HG03520 (cell line): ENCODE data around the gene IZUMO4.

Experiments used
- ATAC-seq: cut with Tn5 transposase; IDR thresholded peaks from one replicate; pipeline ENCODE4 v1.9.1; 2021; ENCODE audit warnings: mild to moderate bottlenecking, moderate library complexity; ENCODE audit not compliant: unreplicated experiment

The IZUMO4 gene, protein sequence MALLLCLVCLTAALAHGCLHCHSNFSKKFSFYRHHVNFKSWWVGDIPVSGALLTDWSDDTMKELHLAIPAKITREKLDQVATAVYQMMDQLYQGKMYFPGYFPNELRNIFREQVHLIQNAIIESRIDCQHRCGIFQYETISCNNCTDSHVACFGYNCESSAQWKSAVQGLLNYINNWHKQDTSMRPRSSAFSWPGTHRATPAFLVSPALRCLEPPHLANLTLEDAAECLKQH

DNA sequence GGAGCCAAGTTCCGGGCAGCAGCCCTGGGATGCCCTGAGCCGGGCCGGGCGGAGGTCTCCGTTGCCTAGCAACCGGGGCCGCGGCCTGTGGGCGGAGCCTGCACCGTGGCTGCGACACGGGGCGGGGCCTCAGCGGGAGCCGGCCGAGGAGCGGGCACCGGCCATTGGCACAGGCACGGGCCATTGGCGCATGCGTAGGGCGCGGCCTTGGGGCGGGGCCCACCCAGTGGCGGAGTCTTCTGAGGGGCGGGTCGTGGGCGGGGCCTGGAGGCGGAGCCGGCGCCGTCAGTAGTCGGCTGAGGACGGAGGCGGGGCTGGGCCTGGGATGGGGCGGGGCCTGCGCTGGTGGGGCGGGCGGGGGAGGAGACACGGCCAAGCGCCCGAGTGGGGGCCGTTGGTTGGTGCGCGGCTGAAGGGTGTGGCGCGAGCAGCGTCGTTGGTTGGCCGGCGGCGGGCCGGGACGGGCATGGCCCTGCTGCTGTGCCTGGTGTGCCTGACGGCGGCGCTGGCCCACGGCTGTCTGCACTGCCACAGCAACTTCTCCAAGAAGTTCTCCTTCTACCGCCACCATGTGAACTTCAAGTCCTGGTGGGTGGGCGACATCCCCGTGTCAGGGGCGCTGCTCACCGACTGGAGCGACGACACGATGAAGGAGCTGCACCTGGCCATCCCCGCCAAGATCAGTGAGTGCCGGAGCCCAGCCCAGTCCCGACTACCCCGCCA is at the start of gene IZUMO4:
Gene IZUMO4 (plus strand): TSS at position 436 of the 723 bp plus-strand sequence. CDS start 31 bp downstream, at position 467.
- peak; percentile 64 for ATAC-seq

DNA sequence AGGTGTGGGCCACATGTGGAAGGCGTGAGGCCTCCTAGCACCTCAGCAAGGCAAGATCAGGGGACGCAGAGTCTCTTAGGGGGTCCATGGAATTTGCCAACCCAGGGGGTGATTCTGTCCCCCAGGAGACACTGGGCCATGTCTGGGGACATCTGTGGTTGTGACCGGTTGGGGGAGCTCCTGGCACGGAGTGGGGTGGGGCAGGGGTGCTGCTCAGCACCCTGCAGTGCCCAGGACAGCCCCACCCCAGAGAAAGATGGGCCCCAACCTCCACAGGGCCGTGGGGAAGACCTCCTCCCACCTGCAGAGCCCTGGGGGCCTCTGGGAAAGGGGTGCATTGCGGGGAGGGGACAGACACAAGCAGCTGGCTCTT is 49.7 kb upstream of the IZUMO4 start:
- ATAC-seq, result no peak

DNA sequence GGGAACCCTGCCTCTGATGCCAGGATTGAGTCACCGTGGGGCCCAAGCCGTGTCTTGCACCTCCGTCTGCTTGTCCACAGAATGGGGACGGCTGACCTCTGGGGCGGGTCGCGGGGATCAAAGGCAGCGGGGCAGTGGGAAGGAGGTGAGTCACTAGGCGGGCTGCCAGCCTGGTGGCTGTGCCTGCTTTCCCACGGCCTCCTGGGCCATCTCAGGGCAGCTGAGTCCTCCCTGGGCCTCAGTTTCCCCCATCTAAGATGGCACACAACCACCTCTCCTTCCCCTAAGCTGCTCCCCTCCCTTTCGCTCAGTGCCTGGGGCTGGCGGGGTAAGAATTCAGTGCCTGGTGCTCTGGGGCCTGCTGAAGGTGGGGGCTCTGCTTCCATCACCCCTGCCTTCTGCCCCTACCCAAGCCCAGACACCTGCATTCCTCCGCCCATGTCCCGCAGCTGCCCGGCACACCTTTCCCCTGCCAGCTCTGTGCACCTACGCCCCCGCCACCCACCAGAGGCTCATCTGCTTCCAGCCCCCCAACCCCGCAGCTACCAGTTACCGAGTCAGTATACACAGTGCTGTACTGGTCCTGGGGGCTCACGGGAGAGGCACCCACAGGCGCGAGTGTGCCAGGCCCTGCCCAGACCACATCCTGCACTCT is 49.1 kb upstream of the IZUMO4 start:
- no peak for ATAC-seq

DNA sequence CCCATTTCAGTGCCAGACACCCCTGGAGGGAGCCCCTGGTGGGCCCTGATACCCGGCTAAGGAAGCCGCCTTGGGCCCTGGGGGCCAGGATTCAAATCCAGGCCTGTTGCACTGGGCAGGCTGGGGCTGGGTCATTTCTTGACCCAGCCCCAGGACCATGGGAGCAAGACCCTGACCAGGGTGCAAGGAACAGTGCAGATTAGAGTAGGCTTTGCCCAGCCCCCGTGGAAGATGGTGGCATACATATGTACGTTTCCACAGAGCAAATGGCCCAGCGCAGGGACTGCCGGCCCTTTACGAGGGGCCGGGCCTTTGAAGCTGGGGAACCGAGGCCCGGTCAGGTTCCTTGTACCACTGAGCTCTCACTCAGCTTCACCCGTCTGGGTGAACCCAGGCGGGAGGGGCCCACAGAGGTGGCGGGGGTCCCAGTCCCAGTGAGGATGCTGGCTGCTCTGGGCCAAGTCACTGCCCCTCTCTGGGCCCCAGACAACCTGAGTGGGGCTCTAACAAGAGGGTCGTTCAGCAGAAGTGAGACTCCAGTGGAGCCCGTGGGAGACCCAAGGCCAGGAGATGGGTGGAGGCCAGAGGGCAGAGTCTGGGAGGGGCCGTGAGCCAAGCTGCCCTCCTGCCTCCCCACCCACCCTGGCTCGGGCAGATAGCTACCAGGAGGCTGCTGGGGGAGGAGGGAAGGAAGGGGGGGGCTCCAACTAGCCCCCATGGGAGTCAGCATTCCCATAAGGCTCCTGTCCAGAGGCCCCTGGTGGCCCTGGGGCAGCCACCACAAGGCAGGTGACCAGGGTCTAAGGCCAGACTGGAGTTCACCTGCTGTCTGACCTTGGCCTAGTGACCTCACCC is 48.4 kb upstream of the IZUMO4 start:
- no peak for ATAC-seq

DNA sequence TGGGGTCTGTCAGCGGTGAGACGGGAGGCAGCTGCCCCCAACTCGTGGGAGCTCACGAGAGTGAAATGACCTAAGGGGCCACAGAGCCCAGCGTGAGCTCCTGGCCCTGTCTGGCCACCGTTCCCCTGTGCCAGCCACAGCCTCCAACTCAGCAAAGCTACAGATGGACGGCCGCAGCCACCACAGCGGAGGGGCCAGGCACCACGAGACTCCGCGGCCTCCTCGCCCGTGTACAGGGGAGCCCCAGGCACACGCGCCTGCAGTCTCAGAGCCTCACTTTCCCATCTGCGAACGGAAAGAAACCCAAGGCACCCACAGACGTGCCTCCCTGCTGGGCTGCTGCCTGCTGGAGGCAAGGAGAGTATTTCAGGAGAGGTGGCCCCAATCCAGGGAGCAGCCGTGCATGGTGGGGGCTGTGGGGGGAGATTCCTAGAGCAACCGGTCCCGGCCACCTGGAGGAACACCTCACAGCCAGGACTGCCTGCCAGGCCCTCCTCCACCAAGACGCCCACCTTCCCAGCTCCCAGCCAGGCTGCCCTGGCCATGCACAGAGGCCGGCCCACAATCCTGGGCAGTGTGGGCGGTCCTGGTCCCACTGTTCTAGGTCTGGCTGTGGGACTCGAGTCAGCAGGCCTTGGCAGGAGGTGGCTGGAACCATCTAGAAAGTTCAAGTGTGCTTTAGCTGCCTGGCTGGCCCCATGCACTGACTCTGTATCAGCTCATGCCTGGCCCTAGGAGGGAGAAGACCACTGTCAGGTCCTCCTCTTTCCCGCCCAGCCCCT is 47.6 kb upstream of the IZUMO4 start:
- ATAC-seq, result no peak

DNA sequence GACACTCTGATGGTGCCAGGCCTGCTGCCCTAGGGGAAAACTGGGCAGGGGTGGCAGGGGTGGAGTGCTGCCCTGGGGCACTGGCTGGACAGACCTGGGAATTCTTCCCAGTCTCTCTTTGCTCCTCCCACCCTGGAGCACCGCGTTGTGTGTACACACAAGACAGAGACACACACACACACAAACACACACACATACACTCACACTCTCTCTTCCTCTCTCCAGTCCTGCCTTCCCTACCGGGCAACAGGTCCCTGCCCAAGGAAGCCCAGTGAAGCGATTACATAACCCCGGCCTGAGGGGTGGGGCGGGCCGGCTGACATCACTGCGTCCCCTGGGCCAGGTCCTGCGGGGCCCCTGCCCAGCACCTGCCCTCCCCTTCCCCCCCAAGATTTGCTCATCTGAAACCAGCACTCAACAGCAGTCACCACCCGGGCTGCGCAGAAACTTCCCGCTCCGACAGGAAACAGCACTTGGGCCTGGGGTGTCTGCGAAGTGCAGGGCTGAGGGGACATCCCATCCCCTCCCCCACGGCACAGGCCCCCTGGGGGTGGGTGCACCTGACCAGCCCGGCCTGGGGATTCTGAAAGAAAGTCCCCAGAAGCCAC is 46.9 kb upstream of the IZUMO4 start:
- ATAC-seq, result no peak

DNA sequence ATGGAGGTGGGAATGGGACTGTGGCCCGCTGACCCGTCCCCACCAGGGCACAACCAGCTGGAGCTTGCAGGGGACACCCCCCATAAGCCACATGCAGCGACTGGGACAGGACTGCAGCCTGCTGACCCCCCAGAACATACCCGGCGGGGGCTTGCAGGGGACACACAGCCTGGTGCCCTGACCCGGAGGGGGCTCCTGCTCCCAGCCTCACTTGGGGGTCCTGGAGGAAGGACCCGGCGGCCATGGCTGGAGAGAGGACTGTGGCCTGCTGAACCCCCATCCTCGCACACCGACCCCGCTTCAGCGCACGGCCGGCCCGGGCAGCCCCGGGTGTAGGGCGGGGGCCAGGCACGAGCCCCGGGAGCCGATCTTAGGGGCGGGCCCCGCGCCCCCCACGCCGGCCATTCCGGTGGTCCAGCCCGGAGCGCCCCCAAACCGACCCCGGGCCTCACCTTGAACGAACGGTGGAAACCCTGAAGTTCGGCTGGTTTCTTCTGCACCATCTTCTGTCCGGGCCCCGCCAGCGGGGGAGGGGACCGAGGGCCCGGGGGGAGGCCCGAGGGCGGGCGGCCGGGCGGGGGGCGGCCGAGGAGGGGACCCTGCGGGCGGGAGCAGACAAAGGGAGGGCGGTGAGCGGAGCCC is 46.2 kb upstream of the IZUMO4 start:
- ATAC-seq, result peak; percentile 9

DNA sequence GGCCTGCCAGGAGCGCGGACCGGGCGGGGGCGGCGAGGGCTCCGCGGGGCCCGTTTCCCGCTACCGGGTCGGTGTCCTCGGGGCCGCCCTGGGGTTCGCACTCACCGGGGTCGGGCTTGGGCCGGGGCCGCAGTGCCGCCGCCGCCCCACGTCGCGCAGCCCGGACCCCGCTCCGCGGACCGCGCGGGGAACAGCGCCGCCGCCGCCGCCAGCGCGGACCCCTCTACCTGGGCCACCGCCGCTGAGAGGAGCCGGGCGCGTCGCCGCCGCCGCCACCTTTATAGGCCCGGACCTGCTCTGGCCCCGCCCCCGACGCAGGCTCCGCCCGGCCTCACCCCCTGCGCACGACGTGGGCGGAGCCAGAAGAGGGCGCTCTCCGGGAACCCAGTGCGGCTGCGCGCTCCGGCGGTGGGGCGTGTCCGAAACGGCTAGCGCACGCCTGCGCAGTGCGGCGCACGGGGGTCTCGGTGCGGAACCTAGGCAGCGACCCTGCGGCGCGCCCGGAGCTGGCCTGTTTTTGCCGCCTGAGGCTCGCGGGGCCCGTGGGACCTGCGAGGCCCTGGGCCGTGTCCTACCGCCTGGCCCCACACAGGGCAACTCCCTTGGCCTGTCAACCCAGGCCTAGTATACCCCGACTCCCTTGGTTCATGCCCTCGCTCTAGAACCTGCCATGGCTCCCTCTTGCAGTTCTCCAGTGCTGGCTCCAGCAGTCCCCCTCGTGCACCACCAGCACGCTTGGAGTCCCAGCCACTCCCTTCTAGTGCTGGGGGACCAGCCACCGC is 45.5 kb upstream of the IZUMO4 start, which contains the start of gene MKNK2:
Gene MKNK2 (minus strand): TSS at position 254 of the 782 bp plus-strand sequence. CDS start 393 bp downstream, outside the sequence.
- peak; percentile 56 for ATAC-seq

DNA sequence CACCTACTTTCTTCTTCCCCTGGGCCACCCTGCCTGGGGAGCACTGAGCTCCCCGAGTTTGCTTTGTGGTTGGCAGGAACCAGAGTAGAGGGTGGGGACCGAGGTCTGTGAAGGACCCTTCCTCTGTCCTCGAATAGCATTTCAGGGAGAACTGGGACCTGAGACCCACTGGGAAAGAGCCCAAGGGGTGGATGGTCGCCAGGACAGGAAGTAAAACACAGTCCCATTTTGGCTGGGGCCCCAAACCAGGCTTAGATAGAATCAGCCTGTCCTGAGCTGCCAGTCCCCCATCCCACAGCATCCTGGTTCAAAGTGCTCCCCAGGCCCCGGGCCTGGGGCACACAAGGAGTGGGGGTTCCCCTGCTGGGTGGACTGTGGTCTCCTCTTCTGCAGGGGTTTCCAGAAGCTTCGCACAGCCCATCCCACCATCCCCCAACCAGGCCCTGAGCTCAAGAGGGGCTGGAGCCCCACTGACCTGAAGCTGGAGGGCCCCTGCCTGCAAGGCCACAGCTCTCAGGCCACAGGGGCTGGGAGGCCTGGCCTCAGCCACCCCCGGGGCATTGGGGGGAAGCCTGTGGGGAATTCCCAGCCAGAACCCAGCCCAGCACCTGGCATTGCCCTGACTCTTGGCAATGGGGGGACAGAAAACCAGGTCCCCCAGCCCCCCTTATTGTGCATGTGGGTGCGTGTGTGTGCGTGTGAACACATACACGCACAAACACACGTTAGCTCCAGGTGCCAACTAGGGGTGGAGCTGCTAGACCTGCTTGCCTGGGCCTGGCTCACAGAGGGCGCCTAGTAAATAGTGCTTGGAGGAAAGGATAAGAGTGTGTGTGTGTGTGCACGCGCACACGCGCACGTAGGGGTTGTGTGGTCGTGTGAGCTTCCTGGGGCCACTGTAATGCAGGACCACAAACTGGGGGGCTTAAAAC is 44.7 kb upstream of the IZUMO4 start:
- ATAC-seq, result no peak

DNA sequence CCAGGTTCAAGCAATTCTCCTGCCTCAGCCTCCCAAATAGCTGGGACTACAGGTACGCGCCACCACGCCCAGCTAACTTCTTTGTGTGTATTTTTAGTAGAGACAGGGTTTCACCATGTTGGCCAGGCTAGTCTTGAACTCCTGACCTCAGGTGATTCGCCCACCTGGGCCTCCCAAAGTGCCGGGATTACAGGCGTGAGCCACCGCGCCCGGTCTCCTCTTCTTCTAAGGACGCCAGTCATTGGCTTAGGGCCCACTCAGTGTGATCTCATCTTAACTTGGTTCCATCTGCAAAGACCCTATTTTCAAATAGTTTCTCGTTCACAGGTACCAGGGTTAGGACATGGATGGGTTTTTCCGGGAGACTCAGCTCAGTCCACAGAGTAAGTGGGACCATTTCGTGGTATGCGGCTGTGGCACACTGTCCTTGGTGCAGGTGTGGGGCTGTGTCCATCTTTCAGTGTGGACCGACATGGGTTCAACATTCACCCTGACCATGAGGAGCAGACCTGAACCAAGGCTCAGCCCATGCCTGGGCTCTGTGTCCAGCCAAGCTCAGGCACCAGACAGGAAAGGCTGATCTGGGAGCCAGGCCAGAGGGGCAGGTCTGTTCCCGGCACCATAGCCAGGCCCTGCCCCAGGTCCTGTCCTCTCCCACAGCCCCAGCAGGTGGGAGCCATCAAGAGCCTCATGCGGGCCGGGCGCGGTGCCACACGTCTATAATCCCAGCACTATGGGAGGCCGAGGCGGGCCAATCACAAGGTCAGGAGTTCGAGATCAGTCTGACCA is 42.9 kb upstream of the IZUMO4 start:
- no peak for ATAC-seq

DNA sequence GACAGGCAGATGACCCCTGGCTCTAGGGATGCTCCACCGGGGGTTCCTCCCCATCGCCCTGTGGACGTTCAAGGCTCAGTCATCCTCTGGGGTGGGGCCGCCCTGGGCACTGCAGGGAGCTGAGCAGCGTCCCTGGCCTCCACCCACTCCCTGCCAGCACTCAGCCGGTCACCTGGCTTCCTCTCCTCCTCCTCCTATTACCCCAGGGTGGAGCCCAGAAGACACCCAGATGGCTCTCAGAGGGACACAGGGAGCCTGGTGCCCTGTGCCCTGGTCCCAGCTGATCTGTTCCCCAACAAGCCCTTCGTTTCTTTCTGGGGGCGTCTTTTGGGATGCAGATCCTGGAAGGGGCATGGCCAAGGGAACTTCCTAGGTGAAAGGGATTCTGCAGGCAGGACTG is 42.0 kb upstream of the IZUMO4 start:
- ATAC-seq, result no peak

DNA sequence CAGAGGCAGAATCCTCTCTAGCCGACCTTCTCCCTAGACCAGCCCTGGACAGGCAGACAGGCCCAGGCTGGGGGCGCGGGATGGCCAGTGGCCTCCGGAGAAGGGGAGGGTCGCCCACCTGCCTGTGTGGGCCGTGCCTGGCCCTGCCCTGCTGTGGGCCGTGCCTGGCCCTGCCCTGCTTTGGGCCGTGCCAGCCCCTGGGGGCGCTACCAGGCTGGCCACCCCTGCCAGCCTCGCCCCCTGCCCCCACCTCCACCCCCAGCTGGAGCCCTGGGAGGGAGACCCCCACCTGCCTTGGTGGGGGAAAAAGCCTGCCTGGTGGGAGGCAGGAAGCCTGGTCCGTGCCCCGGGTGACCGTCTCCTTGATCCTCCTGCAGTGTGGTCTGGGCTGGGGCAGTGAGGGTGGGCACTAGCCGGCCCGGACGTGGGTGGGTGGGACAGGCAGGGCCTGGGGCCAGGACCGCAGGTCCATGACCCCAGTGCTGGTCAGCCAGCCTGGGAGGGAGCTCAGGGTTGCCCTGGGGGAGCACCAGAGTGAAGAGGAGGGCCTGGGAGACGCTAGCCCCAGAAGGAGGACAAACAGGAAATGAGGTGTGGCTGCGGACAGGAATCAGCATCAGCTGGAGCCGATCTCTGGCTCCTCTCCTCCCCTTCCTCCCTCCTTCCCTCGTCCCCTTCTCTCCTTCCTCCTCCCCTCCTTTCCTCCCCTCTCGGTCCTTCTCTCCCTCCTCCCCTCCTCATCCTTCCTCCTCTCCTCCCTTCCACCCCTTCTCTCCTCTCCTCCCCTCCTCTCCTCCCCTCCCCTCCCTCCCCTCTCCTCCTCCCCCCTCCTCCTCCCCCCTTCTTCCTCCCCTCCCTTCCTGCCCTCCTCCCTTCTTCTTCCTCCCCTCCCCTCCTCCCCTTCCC is 40.5 kb upstream of the IZUMO4 start:
- ATAC-seq, result no peak

DNA sequence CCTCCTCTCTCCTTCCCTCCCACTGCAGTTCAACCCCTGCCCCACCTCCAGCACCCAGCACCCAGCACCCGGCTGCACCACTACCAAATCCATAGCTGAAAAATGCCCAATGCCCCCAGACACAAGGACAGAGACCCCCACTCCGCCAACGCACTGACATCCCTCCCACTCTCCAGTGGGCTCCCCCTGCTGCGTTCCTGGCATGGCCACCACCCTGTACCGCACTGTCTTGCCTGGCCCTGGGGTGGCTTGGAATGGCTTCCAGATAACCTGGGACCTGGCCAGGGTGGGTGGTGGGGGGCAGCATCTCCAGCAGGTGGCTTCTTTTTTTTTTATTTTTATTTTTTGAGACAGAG is 39.9 kb upstream of the IZUMO4 start:
- ATAC-seq, result no peak

DNA sequence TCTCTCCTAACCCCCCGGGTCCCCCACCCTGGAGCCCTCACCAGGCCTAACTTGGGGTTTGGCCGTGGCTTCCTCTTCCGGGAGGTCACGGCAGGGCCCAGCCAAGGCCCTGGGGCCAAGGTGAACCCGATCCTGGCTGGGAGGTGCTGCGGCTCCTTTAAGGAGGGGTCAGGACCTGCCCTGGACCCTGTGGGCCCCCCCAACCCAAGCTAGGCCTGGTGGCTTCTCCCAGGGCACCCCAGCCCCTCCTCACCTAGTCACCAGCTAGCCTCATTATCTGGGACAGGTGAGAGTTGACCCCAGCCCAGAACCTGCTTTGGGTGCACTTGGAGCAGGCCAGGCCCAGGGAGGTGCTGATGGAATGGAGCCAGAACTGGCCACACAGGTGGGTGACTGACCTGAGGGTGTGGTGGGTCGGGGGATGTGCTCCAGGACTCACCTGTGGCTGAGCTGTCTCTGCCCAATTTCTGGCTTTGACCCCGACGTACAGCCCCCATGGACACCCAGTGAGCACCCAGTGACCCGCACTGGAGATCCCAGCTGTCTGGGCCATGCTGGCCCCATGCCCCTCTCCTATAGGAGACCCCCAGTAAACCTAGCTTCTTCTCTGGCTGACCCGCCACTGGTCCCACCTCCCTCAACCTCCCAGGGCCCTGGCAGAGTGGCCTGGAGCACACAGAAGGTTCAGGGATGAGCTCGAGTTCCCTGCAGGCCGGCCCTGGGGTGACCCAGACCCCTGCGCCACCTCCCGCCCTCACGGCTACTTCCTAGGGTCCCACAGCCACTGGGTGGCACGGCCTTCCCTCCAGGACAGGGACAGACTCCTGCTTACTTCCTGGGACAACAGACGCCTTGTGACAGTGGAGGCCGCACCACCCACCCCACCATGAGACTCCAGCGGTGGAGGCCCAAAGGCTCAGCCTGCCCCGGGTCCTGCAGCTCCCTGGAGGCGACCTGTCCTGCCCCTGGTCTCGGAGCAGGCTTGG is 38.9 kb upstream of the IZUMO4 start:
- ATAC-seq, result no peak
